Omental fat pad (tissue), 4 donors: Measurements from ENCODE around the gene EMILIN2. TPM values are rescaled to one million over a fixed set of nuclear protein-coding genes. Genes with fewer than 3 reads are reported as not detected.

Experiments used
- ATAC-seq: fragments of 150-250 bp; one replicate; pipeline ENCODE4 v1.9.1; 2016; ENCODE audit warnings: mild to moderate bottlenecking, moderate library complexity; ENCODE audit not compliant: low FRiP score
- DNase-seq: peaks from one replicate; pipeline ENCODE4 v3.0.0-alpha.2; 2019; ENCODE audit warnings: low spot score
- total RNA-seq, 4 donors: library from RNA; depleted of rRNA; stranded (reverse); fragments of >200 nt; gene quantifications; one replicate each; pipeline ENCODE4 v1.1.0, GENCODE V29; 2016
- TF ChIP-seq, protein P1 (sequence below), 3 donors: fragments of 450-650 bp; IDR thresholded peaks; one replicate each; pipeline ENCODE4 v1.5.1; 2016 to 2017; ENCODE audit warnings: antibody characterized with exemption in 3 of 3, mild to moderate bottlenecking in 3 of 3, moderate library complexity in 2 of 3

The EMILIN2 gene
- total RNA-seq, 4 donors from 2014 or later: 33.9 to 56.4 (median 52.9) TPM

DNA sequence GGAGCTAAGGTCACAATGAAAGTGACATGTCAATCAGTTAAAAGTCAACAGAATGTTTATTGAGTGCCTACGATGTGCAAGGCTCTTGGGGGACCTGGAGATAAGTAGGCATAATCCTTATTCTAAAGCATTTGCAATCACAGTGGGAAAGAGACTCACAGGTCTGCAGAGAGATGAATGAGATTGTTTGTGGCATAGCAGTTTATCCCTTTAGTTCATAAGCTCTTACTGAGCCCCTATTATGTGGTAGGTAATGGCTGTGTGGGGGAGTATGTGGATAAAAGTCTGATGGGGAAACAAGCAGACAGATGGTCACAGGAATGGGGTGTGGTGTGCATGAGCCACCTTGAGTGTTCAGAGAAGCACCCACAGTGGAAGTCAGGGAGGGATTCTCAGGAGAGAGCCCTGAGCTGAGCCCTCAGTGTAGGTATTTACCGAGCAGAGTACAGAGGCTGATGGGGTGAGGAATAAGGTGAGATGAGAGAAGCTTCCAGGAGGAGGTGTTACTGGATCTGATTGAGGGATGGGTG lies 48.1 kb downstream of the EMILIN2 start:
- no peak for ATAC-seq
- no peak for DNase-seq
- TF ChIP-seq, protein P1, sequence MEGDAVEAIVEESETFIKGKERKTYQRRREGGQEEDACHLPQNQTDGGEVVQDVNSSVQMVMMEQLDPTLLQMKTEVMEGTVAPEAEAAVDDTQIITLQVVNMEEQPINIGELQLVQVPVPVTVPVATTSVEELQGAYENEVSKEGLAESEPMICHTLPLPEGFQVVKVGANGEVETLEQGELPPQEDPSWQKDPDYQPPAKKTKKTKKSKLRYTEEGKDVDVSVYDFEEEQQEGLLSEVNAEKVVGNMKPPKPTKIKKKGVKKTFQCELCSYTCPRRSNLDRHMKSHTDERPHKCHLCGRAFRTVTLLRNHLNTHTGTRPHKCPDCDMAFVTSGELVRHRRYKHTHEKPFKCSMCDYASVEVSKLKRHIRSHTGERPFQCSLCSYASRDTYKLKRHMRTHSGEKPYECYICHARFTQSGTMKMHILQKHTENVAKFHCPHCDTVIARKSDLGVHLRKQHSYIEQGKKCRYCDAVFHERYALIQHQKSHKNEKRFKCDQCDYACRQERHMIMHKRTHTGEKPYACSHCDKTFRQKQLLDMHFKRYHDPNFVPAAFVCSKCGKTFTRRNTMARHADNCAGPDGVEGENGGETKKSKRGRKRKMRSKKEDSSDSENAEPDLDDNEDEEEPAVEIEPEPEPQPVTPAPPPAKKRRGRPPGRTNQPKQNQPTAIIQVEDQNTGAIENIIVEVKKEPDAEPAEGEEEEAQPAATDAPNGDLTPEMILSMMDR (IDR thresholded peaks at IDR 0.05): no peak

DNA sequence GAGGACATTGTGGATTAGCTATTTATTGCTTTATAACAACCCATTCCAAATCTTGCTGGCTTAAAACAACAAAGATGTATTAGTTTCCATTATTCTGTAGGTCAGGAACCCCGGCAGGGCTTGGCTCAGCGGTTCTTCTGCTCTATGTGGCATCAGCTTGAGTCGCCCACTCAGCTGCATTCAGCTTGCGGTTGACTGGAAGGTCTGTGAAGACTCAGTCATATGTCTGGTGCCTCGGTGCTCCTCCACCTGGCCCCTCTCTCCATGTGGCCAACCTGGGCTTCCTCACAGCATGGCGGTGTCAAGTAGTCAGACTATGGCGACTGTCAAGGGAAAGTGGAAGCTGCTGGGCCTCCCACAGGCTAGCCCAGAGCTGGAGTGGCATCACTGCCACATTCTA lies 48.6 kb downstream of the EMILIN2 start:
- ATAC-seq: no peak
- DNase-seq: no peak
- TF ChIP-seq, protein P1 (IDR thresholded peaks at IDR 0.05): no peak

DNA sequence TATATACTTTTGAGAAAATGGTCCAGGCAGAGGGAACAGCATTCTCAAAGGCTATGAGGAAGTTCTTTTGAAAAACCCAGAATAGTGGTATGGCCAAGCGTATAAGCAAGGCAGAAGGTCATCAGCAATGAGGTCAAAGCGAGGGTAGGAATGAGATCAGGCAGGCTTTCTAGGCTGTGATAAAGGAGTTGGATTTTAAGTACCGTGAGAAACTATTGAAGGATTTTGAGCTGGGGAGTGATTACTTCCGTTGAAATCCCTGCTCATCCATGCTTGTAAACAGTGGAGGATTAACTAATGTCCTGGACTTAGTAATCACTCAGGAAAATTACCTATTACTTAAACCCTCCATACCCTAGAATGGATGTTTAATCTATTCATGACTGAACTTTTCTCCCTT lies 50.2 kb downstream of the EMILIN2 start:
- ATAC-seq (no peak), DNase-seq (no peak)
- TF ChIP-seq, protein P1 (IDR thresholded peaks at IDR 0.05): no peak

DNA sequence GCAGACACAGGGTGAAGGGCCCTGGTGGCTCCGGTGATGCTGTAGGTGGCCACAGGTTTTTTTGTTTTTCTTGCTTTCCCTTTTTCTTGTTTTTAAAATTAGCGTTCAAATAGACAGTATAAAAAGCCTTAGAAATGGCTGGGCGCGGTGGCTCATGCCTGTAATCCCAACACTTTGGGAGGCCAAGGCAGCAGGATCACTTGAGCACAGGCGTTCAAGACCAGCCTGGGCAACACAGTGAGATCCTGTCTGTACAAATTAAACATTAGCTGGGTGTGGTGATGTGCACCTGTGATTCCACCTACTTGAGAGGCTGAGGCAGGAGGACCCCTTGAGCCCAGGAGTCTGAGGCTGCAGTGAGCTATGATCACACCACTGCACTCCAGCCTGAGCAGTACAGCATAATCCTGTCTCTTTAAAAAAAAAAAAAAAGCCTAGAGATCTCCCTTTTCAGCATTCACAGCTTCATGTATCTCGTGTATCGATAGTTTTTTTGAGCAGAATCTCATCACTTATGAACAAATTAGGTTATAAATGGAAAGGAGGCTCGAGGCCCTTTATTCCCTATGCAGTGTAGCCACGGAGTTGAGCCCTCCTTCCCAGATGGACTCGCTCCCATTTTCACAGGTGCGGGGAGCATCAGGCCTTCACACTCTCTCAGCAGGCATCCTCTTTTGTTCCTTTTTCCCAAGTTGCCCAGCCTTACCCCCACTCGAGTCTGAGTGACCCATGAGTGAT lies 50.8 kb downstream of the EMILIN2 start:
- ATAC-seq (peak; percentile 43), DNase-seq (no peak)
- TF ChIP-seq, protein P1 (IDR thresholded peaks at IDR 0.05): no peak

DNA sequence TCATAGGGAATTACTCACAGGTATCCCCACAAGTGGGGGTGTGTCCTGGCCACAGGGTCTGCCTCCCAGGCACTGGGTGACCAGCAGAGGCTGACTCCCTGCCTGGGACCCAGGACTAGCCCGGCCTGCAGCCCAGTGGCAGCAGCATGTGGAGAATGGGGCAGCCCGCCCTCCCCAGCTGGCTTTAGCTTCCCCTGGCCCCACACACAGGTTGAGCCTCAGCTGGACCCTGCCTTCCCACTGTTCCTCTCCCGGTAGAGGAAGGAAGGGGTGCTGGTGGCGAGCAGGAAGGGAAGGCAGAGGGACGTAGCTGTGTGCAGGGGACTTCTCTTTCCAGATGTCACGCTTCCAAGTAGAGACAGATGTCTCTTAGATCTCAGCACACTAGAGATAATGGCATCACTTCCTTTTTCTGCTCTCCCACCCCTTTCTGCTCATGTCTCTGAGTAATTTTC lies 51.4 kb downstream of the EMILIN2 start:
- DNase-seq (no peak), ATAC-seq (no peak)
- TF ChIP-seq, protein P1 (IDR thresholded peaks at IDR 0.05): no peak

DNA sequence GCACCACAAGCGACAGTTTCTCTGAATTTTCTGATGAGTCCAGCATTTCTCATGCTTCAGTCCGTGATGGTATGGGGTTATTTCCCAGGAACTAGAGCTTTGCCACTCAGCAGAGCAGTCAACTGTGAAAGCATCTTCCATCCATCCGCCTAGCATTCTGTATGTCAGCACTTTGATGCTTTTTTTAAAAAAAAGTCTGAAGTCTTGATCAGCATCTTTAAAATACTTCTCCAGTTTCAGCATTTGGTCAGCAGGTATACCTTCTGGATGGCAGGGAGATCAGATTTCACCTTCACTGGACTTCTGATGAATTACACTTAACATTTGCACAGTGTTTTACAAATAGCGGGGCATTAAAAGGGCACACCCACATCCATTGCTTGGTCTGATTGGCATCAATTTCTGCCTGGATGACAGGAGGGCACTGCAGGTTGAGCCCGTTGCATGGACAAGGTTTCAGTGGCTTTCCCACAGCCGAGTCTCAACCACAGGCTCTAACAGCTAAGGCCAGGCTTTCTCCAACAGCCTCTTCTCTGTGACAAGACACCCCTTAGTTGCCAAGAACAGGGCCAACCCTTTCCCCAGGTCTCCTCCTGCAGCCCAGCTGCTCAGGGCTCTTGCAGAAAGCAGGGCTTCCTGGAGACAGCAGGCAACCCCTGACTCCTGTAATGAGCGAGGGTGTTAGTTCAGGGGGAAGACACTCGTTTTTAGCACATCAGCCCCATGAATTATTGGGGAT lies 54.0 kb downstream of the EMILIN2 start:
- DNase-seq (no peak), ATAC-seq (no peak)
- TF ChIP-seq, protein P1 (IDR thresholded peaks at IDR 0.05): no peak
